Thoracic aorta (tissue), 2 donors: Measurements from ENCODE around the gene CCNT2. TPM values are rescaled to one million over a fixed set of nuclear protein-coding genes. Genes with fewer than 3 reads are reported as not detected.
"Not testable (repeated sequence)": the region's sequence is repeated elsewhere in the genome, so short reads cannot be mapped to it uniquely, and the experiment has no call there.

Source experiments
- ATAC-seq: fragments of 150-250 bp; one replicate; pipeline ENCODE4 v1.8.0; 2017; ENCODE audit warnings: low read depth; ENCODE audit not compliant: insufficient number of reproducible peaks, low FRiP score
- DNase-seq: peaks from one replicate; pipeline ENCODE4 v3.0.0-alpha.2; 2020; ENCODE audit warnings: low spot score
- H3K27ac ChIP-seq, 2 donors: fragments of 200-600 bp; sonication (generic); 1 replicate in 1 of 2; 2 replicates in 1 of 2; pipeline ENCODE4 v1.5.1; 2016; ENCODE audit warnings: mild to moderate bottlenecking in 2 of 2, moderate library complexity in 2 of 2
- H3K27me3 ChIP-seq: fragments of 200-600 bp; sonication (generic); replicated peaks from 2 replicates; pipeline ENCODE4 v1.6.0; 2016; ENCODE audit warnings: mild to moderate bottlenecking; ENCODE audit not compliant: insufficient read depth
- H3K36me3 ChIP-seq: fragments of 200-600 bp; sonication (generic); one replicate; pipeline ENCODE4 v1.5.1; 2016
- H3K4me1 ChIP-seq, 2 donors: fragments of 200-600 bp; sonication (generic); 1 replicate in 1 of 2; 2 replicates in 1 of 2; pipeline versions ENCODE4 v1.5.1 to v1.6.0; 2016; ENCODE audit warnings: low read depth in 2 of 2, mild to moderate bottlenecking in 1 of 2; ENCODE audit not compliant: control insufficient read depth in 1 of 2
- H3K4me3 ChIP-seq: fragments of 200-600 bp; sonication (generic); 2 replicates; pipeline ENCODE4 v1.5.1; 2016; ENCODE audit warnings: mild to moderate bottlenecking
- H3K9me3 ChIP-seq: fragments of 200-600 bp; sonication (generic); 2 replicates; pipeline ENCODE4 v1.5.1; 2016
- total RNA-seq, 2 donors: library from RNA; depleted of rRNA; stranded (reverse); fragments of >200 nt; gene quantifications; one replicate each; pipeline versions ENCODE4 v1.1.0 to v1.2.3, GENCODE V29; 2016
- TF ChIP-seq, protein P1 (sequence below): fragments of 200-600 bp; sonication (generic); IDR thresholded peaks from one replicate; pipeline ENCODE4 v1.5.1; 2019; ENCODE audit warnings: antibody characterized with exemption

Gene CCNT2
- total RNA-seq, 2 donors from 2014 or later, result 49.6 to 52.4 TPM

DNA sequence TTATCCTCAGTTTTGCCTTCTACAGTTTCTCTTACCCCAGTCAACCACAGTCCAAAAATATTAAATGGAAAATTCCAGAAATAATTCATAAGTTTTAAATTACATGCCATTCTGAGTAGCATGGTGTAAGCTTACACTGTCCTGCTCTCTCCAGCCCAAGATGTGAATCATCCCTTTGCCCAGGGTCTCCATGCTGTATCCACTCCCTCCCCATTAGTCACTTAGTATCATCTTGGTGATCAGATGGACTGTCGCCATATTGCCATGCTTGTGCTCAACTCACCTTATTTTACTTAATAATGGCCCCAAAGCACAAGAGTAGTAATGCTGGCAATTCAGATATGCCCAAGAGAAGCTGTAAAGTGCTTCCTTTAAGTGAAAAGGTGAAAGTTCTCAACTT lies 18.5 kb upstream of the CCNT2 start:
- Histone ChIP-seq H3K9me3 (no peaks in the 10 kb centered on the region), H3K27me3 (no peaks in the 10 kb centered on the region), H3K27ac (no peak overlapping the region), H3K4me1 (no peaks in the 10 kb centered on the region), H3K36me3 (no peaks in the 10 kb centered on the region), H3K4me3 (no peak overlapping the region)
- ATAC-seq (no peak), DNase-seq (no peak)
- TF ChIP-seq, protein P1, sequence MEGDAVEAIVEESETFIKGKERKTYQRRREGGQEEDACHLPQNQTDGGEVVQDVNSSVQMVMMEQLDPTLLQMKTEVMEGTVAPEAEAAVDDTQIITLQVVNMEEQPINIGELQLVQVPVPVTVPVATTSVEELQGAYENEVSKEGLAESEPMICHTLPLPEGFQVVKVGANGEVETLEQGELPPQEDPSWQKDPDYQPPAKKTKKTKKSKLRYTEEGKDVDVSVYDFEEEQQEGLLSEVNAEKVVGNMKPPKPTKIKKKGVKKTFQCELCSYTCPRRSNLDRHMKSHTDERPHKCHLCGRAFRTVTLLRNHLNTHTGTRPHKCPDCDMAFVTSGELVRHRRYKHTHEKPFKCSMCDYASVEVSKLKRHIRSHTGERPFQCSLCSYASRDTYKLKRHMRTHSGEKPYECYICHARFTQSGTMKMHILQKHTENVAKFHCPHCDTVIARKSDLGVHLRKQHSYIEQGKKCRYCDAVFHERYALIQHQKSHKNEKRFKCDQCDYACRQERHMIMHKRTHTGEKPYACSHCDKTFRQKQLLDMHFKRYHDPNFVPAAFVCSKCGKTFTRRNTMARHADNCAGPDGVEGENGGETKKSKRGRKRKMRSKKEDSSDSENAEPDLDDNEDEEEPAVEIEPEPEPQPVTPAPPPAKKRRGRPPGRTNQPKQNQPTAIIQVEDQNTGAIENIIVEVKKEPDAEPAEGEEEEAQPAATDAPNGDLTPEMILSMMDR, result no peak

DNA sequence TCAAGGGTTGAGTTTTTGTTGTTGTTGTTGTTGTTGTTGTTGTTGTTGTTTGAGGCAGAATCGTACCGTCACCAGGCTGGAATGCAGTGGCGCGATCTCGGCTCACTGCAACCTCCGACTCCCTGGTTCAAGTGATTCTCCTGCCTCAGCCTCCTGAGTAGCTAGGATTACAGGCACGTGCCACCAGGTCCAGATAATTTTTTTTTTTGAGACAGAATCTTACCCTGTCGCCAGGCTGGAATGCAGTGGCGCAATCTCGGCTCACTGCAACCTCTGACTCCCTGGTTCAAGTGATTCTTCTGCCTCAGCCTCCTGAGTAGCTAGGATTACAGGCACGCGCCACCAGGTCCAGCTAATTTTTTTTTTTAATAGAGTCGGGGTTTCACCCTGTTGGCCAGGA lies 14.9 kb upstream of the CCNT2 start:
- H3K27me3 ChIP-seq, H3K4me3 ChIP-seq, H3K27ac ChIP-seq, H3K4me1 ChIP-seq, H3K9me3 ChIP-seq, DNase-seq, H3K36me3 ChIP-seq, ATAC-seq: not testable (repeated sequence)

DNA sequence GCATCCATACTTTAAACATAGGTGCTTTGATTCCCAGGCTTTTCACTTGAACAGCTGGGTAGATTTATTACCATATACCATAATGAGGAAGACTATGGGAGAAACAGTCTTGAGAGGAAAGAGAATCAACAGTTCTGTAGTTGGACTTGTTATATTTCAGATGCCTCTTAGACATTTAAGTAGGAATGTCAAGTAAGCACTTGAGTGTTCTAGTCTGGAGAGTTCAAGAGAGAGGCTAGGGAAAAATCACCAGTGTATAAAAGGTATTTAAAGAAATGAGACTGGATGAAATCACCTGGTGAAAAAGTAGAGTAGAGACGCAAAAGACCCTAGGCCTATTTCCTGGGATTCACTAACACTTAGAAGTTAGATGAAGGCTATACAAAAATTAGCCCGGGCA lies 13.5 kb upstream of the CCNT2 start:
- DNase-seq (no peak), ATAC-seq (no peak)
- Histone ChIP-seq H3K27me3 (no peaks in the 10 kb centered on the region), H3K27ac (no peak overlapping the region), H3K4me1 (no peaks in the 10 kb centered on the region), H3K9me3 (no peaks in the 10 kb centered on the region), H3K4me3 (no peak overlapping the region), H3K36me3 (no peaks in the 10 kb centered on the region)
- TF ChIP-seq, protein P1, result no peak

DNA sequence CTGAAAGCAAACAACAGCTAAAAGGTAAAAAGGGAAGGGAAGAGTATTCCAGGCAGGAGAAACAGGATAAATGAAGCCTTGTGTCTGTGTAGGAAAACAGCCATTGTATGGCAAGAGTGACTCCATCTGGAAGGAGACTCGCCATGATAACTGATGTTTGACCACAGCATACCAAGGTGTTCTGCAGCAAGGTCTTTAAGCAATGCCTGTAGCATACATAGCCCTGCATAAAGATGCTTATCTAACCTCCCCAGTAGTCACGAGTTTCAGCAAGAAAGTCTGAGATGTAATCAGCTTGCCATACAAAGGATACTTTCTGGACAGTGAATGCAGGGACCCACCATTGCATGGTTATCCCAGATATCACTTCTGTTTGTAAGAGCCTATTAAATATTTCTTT lies 11.9 kb upstream of the CCNT2 start:
- no peaks in the 10 kb centered on the region for H3K36me3 ChIP-seq
- no peaks in the 10 kb centered on the region for H3K9me3 ChIP-seq
- no peaks in the 10 kb centered on the region for H3K27me3 ChIP-seq
- DNase-seq (no peak), ATAC-seq (no peak)
- H3K27ac ChIP-seq, result no peak overlapping the region
- TF ChIP-seq, protein P1, result no peak
- no peaks in the 10 kb centered on the region for H3K4me1 ChIP-seq
- no peak overlapping the region for H3K4me3 ChIP-seq

DNA sequence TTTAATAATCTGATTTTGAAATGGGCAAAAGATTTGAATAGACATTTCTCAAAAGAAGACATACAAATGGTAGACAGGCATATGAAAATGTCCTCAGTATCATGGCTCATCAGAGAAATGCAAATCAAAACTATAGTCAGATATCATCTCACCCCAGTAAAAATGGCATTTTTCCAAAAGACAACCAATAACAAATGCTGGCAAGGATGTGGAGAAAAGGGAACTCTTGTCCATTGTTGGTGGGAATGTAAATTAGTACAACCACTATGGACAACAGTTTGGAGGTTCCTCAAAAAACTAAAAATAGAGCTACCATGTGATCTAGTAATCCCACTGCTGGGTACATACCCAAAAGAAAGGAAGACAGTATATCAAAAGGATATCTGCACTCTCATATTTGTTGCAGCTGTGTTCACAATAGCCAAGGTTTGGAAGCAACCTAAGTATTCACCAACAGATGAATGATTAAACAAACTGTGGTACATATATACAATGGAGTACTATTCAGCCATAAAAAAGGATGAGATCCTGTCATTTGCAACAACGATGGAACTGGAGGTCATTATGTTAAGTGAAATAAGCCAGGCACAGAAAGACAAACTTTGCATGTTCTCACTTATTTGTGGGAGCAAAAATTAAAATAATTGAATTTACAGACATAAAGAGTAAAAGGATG lies 11.0 kb upstream of the CCNT2 start:
- not testable (repeated sequence) for H3K27ac ChIP-seq, ATAC-seq, H3K4me3 ChIP-seq, H3K36me3 ChIP-seq, DNase-seq, H3K9me3 ChIP-seq, H3K4me1 ChIP-seq, H3K27me3 ChIP-seq

GRCh38 chr2:134910763-134911399 lies 7.7 kb upstream of the CCNT2 start:
- no peaks in the 10 kb centered on the region for H3K4me1 ChIP-seq
- H3K27ac ChIP-seq, result no peak overlapping the region
- no peaks in the 10 kb centered on the region for H3K36me3 ChIP-seq
- H3K4me3 ChIP-seq, result no peak overlapping the region
- DNase-seq (no peak), ATAC-seq (no peak)
- H3K27me3 ChIP-seq, result no peaks in the 10 kb centered on the region
- H3K9me3 ChIP-seq, result no peaks in the 10 kb centered on the region
- TF ChIP-seq, protein P1, result no peak
